BJ (cell line): ENCODE measurements around the gene MAFF. TPM values are rescaled to one million over a fixed set of nuclear protein-coding genes. Genes with fewer than 3 reads are reported as not detected.
"Not testable (repeated sequence)": the region's sequence is repeated elsewhere in the genome, so short reads cannot be mapped to it uniquely, and the experiment has no call there.

Source experiments
- CTCF ChIA-PET: fragments of 350-600 bp; formaldehyde crosslinking; extraction: SDS; loops from one replicate; lab custom pipeline; 2021; ENCODE audit warnings: antibody characterized with exemption, inconsistent platforms; lab: Yijun Ruan, JAX
- POLR2A ChIA-PET: fragments of 300-600 bp; sonication (Branson Sonifier 250); formaldehyde crosslinking; extraction: SDS; loops from one replicate; lab custom pipeline; 2021; ENCODE audit warnings: antibody characterized with exemption; lab: Charles Lee
- DNase-seq: peaks from one replicate; pipeline ENCODE4 v3.0.0-alpha.2; 2011; ENCODE audit warnings: low read depth
- H3K27me3 ChIP-seq: 2 replicates; pipeline ENCODE4 v1.6.0; 2011; ENCODE audit warnings: low read length; ENCODE audit not compliant: control insufficient read depth, insufficient read depth
- H3K36me3 ChIP-seq: 2 replicates; pipeline ENCODE4 v1.5.1; 2011; ENCODE audit warnings: low read length; ENCODE audit not compliant: control insufficient read depth, insufficient read depth
- H3K4me3 ChIP-seq: 2 replicates; pipeline ENCODE4 v1.5.1; 2011; ENCODE audit warnings: low read depth, mild to moderate bottlenecking, control low read depth, low read length
- CTCF ChIP-seq: IDR thresholded peaks from 2 replicates; pipeline ENCODE4 v1.5.1; 2011; ENCODE audit warnings: low read depth, mild to moderate bottlenecking, control low read depth, inconsistent platforms, low read length, moderate library complexity; ENCODE audit not compliant: insufficient read depth
- polyA plus RNA-seq: library from polyadenylated mRNA; depleted of rRNA; stranded (reverse); fragments of >200 nt; gene quantifications from 2 replicates; pipeline ENCODE4 v1.2.3, GENCODE V29; 2011

MAFF gene
- polyA plus RNA-seq, 1 experiment, result 14.8 TPM

GRCh38 chr22:38230916-38231315, 29.1 kb downstream of the MAFF start:
- H3K27me3 ChIP-seq, result no peaks in the 10 kb centered on the region
- no peak for TF ChIP-seq CTCF
- no peak overlapping the region for H3K4me3 ChIP-seq
- DNase-seq, result no peak
- ChIA-PET POLR2A (no interaction called here), CTCF (interaction anchor here (1.3 to 3.5 kb wide), 4 partner anchors 8 to 123 kb away, joined by 3 to 18 read pairs (median 5); no protein-coding TSS in a partner anchor)
- peaks cover 47% of the 10 kb centered on the region for H3K36me3 ChIP-seq

GRCh38 chr22:38232196-38232595, 30.4 kb downstream of the MAFF start:
- H3K27me3 ChIP-seq, result no peaks in the 10 kb centered on the region
- ChIA-PET POLR2A (no interaction called here), CTCF (no interaction called here)
- TF ChIP-seq CTCF, result no peak
- peaks cover 41% of the 10 kb centered on the region for H3K36me3 ChIP-seq
- no peak overlapping the region for H3K4me3 ChIP-seq
- no peak for DNase-seq

- Histone ChIP-seq H3K36me3 (peaks cover 32% of the 10 kb centered on the region), H3K27me3 (no peaks in the 10 kb centered on the region), H3K4me3 (no peak overlapping the region)
- TF ChIP-seq CTCF, result no peak
- CTCF ChIA-PET, result no interaction called here
- no peak for DNase-seq
- POLR2A ChIA-PET, result no interaction called here
Measured at GRCh38 chr22:38233427-38233826, 31.6 kb downstream of the MAFF start.

GRCh38 chr22:38233856-38234255, 32.1 kb downstream of the MAFF start:
- DNase-seq, H3K27me3 ChIP-seq, CTCF ChIA-PET, POLR2A ChIA-PET, H3K4me3 ChIP-seq: not testable (repeated sequence)
- peaks cover 32% of the 10 kb centered on the region for H3K36me3 ChIP-seq

GRCh38 chr22:38235240-38235850, 33.6 kb downstream of the MAFF start:
- no peak for TF ChIP-seq CTCF
- peaks cover 29% of the 10 kb centered on the region for H3K36me3 ChIP-seq
- POLR2A ChIA-PET, result no interaction called here
- DNase-seq, result no peak
- no peak overlapping the region for H3K4me3 ChIP-seq
- H3K27me3 ChIP-seq, result no peaks in the 10 kb centered on the region
- CTCF ChIA-PET, result no interaction called here

GRCh38 chr22:38236786-38237185, 35.0 kb downstream of the MAFF start:
- Histone ChIP-seq H3K4me3 (no peak overlapping the region), H3K36me3 (peaks cover 26% of the 10 kb centered on the region), H3K27me3 (no peaks in the 10 kb centered on the region)
- POLR2A ChIA-PET, result interaction anchor here (0.6 kb wide), 1 partner anchor 26 kb away, joined by 3 read pairs; no protein-coding TSS in a partner anchor
- no peak for DNase-seq
- CTCF ChIA-PET, result no interaction called here
- TF ChIP-seq CTCF, result no peak
